SK-N-MC (cell line): ENCODE measurements around the gene PPFIA3.
A peak's percentile ranks its signal among the peaks of the same experiment; 100 is the strongest.

ENCODE experiments used
- DNase-seq: peaks from one replicate; pipeline ENCODE4 v3.0.0-alpha.2; 2011; ENCODE audit warnings: low read depth, low spot score
- H3K27ac ChIP-seq: fragments of 200-600 bp; sonication (generic); 2 replicates; pipeline ENCODE4 v1.5.1; 2016; ENCODE audit warnings: mixed run types
- H3K36me3 ChIP-seq: fragments of 200-600 bp; sonication (generic); 2 replicates; pipeline ENCODE4 v1.6.1; 2017; ENCODE audit warnings: antibody characterized with exemption, low read length, mixed read lengths; ENCODE audit not compliant: insufficient read depth
- H3K4me3 ChIP-seq: fragments of 200-600 bp; sonication (generic); 2 replicates; pipeline ENCODE4 v1.5.1; 2016
- H3K9ac ChIP-seq: fragments of 200-600 bp; sonication (generic); 2 replicates; pipeline ENCODE4 v1.8.0; 2017; ENCODE audit warnings: mixed run types, mixed read lengths; ENCODE audit not compliant: insufficient read length
- H3K9me3 ChIP-seq: fragments of 200-600 bp; sonication (generic); 2 replicates; pipeline ENCODE4 v1.6.1; 2017; ENCODE audit warnings: low read depth, mild to moderate bottlenecking, antibody characterized with exemption, low read length, moderate library complexity, mixed read lengths
- EZH2 ChIP-seq: fragments of 200-600 bp; sonication (generic); IDR thresholded peaks from one replicate; pipeline ENCODE4 v1.6.1; 2017; ENCODE audit warnings: antibody characterized with exemption
- FOXP2 ChIP-seq: optimal IDR thresholded peaks from 2 replicates; pipeline ENCODE3; 2011; ENCODE audit warnings: mild to moderate bottlenecking, moderate library complexity; ENCODE audit not compliant: insufficient read depth; ENCODE audit errors: extremely low read length, control extremely low read depth
- POLR2AphosphoS5 ChIP-seq: IDR thresholded peaks from 2 replicates; pipeline ENCODE4 v1.6.1; 2012; ENCODE audit warnings: mild to moderate bottlenecking, low read depth, low read length, borderline replicate concordance

PPFIA3 gene

DNA sequence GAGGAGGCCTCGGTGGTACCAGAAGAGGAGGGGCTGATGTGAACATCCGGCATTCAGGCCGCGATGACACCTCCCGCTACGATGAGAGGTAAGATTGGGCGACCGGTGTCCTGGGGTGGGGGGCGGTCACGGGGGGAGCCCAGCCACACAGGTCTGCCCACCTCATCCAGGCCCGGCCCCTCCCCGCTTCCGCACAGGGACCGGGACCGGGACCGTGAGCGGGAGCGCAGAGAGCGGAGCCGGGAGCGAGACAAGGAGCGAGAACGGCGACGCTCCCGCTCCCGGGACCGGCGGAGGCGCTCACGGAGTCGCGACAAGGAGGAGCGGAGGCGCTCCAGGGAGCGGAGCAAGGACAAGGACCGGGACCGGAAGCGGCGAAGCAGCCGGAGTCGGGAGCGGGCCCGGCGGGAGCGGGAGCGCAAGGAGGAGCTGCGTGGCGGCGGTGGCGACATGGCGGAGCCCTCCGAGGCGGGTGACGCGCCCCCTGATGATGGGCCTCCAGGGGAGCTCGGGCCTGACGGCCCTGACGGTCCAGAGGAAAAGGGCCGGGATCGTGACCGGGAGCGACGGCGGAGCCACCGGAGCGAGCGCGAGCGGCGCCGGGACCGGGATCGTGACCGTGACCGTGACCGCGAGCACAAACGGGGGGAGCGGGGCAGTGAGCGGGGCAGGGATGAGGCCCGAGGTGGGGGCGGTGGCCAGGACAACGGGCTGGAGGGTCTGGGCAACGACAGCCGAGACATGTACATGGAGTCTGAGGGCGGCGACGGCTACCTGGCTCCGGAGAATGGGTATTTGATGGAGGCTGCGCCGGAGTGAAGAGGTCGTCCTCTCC lies 11.5 kb upstream of the PPFIA3 start:
- no peak for TF ChIP-seq FOXP2
- TF ChIP-seq POLR2AphosphoS5: no peak
- TF ChIP-seq EZH2: no peak
- H3K9ac ChIP-seq: no peak overlapping the region
- peak overlapping the region; percentile 90 for H3K27ac ChIP-seq
- no peaks in the 10 kb centered on the region for H3K9me3 ChIP-seq
- no peak for DNase-seq
- peaks cover 73% of the 10 kb centered on the region for H3K36me3 ChIP-seq
- no peak overlapping the region for H3K4me3 ChIP-seq

DNA sequence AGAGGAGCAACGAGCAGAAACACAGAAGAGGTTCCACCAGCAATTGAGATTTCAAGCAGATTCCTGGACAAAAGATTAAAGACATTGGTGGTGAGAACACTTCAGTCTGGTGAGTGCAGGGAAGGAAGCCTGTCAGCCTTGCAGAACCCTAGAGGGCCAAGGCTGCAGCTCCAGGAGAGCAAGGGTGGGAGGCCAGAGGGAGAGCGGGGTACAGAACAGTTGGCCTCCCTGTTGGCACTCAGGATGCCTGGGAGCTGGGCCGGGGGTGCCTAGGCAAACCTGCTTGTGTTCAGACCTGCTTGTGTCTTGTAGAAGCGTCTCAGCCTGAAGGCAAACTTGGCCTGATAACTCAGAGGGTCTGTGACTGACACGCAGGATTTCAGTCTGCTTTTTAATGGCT lies 10.3 kb upstream of the PPFIA3 start:
- peaks cover 60% of the 10 kb centered on the region for H3K36me3 ChIP-seq
- no peak for DNase-seq

DNA sequence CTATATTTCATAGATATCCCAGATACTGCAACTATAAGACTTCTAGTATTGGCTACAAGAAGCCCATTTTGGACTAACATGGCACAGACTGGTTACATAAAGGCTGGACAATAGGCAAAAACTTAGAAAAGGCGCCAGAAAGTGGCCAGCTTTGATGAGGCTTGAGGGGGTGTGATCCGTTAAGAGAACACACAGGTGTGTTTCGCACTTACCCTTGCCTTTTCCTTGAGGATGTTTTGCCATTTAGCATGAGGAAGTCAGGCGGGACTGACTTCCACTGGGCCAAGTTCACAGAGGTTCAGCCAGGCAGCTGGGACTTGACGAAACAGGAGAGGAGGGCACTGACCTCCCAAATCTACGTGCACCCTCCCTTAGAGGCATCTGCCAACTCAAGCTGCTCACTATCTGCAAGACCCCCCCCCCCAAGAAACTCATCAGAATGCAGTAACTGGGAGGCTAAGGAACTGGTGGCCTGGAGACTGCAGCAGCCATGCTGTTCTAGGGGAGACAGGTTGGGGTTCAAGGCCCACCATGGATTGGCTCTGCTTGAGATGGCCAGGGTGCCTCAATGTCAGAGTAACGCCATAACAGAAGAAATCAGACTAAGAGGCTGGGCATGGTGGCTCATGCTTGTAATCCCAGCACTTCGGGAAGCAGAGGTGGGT lies 9.6 kb upstream of the PPFIA3 start:
- no peak for DNase-seq
- no peak for TF ChIP-seq FOXP2
- TF ChIP-seq POLR2AphosphoS5: no peak; the same call in 1 of the 2 replicates
- no peak for TF ChIP-seq EZH2
- peak overlapping the region; percentile 90 for H3K27ac ChIP-seq
- H3K4me3 ChIP-seq: no peak overlapping the region
- peaks cover 54% of the 10 kb centered on the region for H3K36me3 ChIP-seq
- no peaks in the 10 kb centered on the region for H3K9me3 ChIP-seq
- no peak overlapping the region for H3K9ac ChIP-seq

More for the DNA sequence above, 10.3 kb upstream of the PPFIA3 start:
- Histone ChIP-seq H3K27ac (peak overlapping the region; percentile 90), H3K9ac (no peak overlapping the region), H3K9me3 (no peaks in the 10 kb centered on the region), H3K4me3 (no peak overlapping the region)
- TF ChIP-seq EZH2 (no peak), POLR2AphosphoS5 (no peak), FOXP2 (no peak)

DNA sequence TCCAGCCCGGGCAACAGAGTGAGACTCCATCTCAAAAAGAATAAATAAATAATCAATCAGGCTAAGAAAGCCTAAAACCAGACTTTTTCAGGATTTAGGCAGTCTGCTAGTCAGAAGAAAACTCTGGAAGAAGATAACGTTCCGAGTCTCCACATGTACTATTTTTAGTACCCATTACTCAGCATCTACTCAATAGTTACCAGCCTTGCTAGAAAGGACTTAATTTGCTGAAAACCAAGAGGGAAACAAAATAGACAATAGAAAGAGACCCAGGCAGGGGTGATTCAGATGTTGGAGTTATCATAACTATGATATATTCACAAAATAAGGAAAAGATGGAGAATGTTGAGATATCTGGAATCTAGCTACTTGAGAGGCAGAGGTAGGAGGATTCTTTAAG lies 8.8 kb upstream of the PPFIA3 start:
- Histone ChIP-seq H3K4me3 (no peak overlapping the region), H3K36me3 (peaks cover 45% of the 10 kb centered on the region), H3K9ac (no peak overlapping the region), H3K27ac (peak overlapping the region; percentile 87), H3K9me3 (no peaks in the 10 kb centered on the region)
- no peak for TF ChIP-seq EZH2
- DNase-seq: no peak

DNA sequence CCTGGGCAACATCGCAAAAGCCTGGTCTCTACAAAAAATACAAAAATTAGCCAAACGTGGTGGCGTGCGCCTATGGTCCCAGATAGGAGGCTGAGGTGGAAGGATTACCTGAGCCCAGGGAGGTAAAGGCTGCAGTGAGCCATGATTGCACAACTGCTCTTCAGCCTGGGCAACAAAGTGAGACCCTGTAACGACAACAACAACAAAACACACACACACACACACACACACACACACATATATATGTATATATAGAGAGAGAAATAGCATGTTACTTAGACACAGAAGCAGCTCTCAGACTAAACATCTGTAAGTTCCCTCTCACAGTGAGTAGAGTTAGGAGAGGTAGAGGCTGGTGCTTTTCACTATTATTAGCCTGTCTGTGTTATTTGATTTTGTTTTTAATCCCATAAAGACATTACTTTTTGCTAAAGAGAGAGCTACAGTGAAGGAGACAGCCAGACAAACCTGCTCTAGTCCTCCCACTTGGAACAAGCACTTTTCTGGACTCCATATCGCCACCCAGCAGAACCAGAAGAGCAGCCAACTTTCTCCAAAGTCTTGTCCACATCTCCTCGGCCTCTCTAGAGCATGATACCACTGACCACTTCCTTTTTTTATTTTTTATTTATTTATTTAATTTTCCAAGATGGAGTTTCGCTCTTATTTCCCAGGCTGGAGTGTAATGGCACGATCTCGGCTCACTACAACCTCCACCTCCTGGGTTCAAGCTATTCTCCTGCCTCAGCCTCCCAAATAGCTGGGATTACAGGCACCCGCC lies 7.9 kb upstream of the PPFIA3 start:
- TF ChIP-seq POLR2AphosphoS5: 0 out of 2 replicates have a peak, but pooled peaks have one; percentile 21
- TF ChIP-seq FOXP2: no peak
- TF ChIP-seq EZH2: no peak
- H3K9ac ChIP-seq: no peak overlapping the region
- H3K36me3 ChIP-seq: peaks cover 42% of the 10 kb centered on the region
- H3K9me3 ChIP-seq: no peaks in the 10 kb centered on the region
- no peak for DNase-seq
- no peak overlapping the region for H3K4me3 ChIP-seq
- peak overlapping the region; percentile 87 for H3K27ac ChIP-seq

DNA sequence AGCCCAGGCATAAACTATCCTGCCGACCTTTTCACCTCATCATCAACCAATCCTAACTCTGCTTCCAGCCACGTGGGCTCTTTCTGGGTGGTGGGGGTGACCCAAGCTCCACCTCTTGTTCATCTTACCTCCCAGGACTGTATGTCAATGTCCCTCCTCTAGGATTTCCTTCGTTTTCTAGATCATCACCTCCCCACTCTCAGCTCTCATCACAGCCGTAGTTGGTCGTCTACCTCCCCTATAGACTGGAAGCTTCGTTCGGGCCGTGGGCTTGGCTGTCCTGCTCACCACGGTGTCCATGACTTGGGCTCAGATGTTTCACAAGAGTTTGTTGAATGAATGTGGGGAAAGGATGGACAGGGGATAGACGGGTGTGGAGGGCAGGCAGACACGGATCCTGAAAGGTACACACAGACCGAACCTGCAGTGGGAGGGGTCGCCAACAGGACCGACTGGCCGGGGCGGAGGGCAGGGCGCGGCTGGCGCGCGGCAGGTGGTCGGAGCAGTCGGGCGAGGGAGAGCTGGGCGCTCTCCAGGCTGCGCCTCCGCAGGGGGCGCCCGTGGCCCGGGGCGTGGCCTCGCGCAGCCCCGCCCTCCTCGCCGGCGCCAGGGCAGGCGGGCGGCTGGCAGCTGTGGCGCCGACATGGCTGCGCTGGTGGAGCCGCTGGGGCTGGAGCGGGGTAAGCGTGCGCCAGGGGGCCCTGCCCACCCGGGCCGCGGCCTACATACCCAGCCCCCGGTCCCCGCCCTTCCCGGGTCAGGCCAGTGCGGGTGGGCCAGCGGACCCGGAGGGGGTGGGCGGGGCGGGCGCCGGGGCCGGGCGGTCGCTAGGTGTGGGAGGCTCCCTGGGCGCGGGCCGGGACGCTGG lies 5.3 kb upstream of the PPFIA3 start, which contains the start of gene LIN7B:
Gene LIN7B, plus strand, starts transcription at position 609 of the 868 bp plus-strand sequence. Its CDS starts 35 bp downstream, at position 644.
- peaks cover 20% of the 10 kb centered on the region for H3K36me3 ChIP-seq
- peak within 1 kb of the TSS; percentile 98 for H3K27ac ChIP-seq
- no peak for DNase-seq
- H3K9me3 ChIP-seq: no peaks in the 10 kb centered on the region
- H3K4me3 ChIP-seq: peak within 1 kb of the TSS; percentile 99
- peak within 1 kb of the TSS; percentile 91 for H3K9ac ChIP-seq
- TF ChIP-seq FOXP2: peak; percentile 76
- no peak for TF ChIP-seq POLR2AphosphoS5
- TF ChIP-seq EZH2: no peak

DNA sequence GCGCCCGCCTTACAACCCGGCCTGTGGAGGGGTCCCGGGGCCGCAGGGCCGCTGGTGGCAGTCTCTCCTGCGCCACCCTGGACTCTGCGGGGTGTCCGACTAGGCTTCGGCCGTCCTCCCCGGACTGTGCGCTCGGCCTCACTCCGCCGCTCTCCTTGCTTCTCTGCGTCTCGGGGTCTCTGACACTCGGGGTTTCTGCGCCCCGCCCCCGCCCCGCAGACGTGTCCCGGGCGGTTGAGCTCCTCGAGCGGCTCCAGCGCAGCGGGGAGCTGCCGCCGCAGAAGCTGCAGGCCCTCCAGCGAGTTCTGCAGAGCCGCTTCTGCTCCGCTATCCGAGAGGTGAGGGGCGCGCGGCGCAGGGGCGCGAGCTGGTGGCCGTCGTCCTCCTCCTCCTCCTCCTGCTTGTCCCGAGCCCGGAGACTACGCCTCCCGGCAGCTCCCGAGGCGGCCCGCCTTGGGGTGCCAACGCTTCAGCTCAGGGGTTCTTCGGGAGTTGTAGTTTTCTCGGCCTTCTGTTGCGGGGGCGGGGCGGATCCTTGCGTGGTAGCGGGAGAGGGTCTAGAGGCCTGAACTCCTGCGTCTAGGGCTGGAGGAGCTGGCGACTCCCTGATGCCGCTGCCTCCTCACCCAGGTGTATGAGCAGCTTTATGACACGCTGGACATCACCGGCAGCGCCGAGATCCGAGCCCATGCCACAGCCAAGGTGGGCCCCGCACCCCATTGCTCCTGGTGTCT lies 4.5 kb upstream of the PPFIA3 start:
- Histone ChIP-seq H3K36me3 (peaks cover 12% of the 10 kb centered on the region; the same call in 1 of the 2 replicates), H3K9ac (peak overlapping the region; percentile 91), H3K9me3 (no peaks in the 10 kb centered on the region), H3K27ac (peak overlapping the region; percentile 98), H3K4me3 (peak overlapping the region; percentile 99)
- DNase-seq: no peak
- peak; percentile 14 for TF ChIP-seq FOXP2
- no peak for TF ChIP-seq EZH2
- peak; percentile 77; the same call in 1 of the 2 replicates for TF ChIP-seq POLR2AphosphoS5
